CD4-positive, CD25-positive, alpha-beta regulatory T cell (primary cell): ENCODE results near the gene SMPDL3A. TPM values are rescaled to one million over a fixed set of nuclear protein-coding genes. Genes with fewer than 3 reads are reported as not detected.

Source experiments
- ATAC-seq, 2 donors: fragments of 150-1000 bp; cut with Tn5 transposase; one replicate each; pipeline ENCODE4 v1.10.0; 2021; ENCODE audit warnings: low read depth in 2 of 2, moderate number of reproducible peaks in 2 of 2, moderate library complexity in 1 of 2
- DNase-seq, 3 donors: peaks; one replicate each; pipeline versions ENCODE4 v3.0.0 to v3.0.0-alpha.2; 2012 to 2022; ENCODE audit warnings: mixed read lengths in 1 of 3
- H3K27ac ChIP-seq: one replicate; pipeline ENCODE4 v1.7.0; 2013; ENCODE audit warnings: mild to moderate bottlenecking, low read length; ENCODE audit not compliant: insufficient read depth, poor library complexity, severe bottlenecking
- H3K27me3 ChIP-seq: one replicate; pipeline ENCODE4 v1.7.0; 2013; ENCODE audit warnings: low read length; ENCODE audit not compliant: control insufficient read depth, insufficient read depth
- H3K36me3 ChIP-seq: one replicate; pipeline ENCODE4 v1.7.0; 2013; ENCODE audit warnings: mild to moderate bottlenecking, low read length, moderate library complexity; ENCODE audit not compliant: control insufficient read depth, insufficient read depth
- H3K4me1 ChIP-seq: 2 replicates; pipeline ENCODE4 v1.7.0; 2013; ENCODE audit warnings: mild to moderate bottlenecking, low read length; ENCODE audit not compliant: insufficient read depth, control insufficient read depth, poor library complexity, severe bottlenecking
- H3K4me3 ChIP-seq: one replicate; pipeline ENCODE4 v1.7.0; 2013; ENCODE audit warnings: low read depth, mild to moderate bottlenecking, low read length, moderate library complexity
- H3K9me3 ChIP-seq, 2 experiments: 1 replicate in 1 of 2; 2 replicates in 1 of 2; pipeline ENCODE4 v1.7.0; 2013; ENCODE audit warnings: low read length in 2 of 2, mild to moderate bottlenecking in 1 of 2, moderate library complexity in 1 of 2; ENCODE audit not compliant: control insufficient read depth in 2 of 2
- H3K27ac Mint-ChIP-seq, 3 donors: one replicate each; pipeline ENCODE4 v1.8.0; 2020 to 2022; ENCODE audit warnings: mild to moderate bottlenecking in 3 of 3, mixed read lengths in 3 of 3, moderate library complexity in 2 of 3
- H3K27me3 Mint-ChIP-seq: one replicate; pipeline ENCODE4 v1.8.0; 2022; ENCODE audit warnings: mild to moderate bottlenecking, mixed read lengths
- H3K36me3 Mint-ChIP-seq: one replicate; pipeline ENCODE4 v1.8.0; 2020; ENCODE audit warnings: mixed read lengths
- H3K4me1 Mint-ChIP-seq, 4 donors: one replicate each; pipeline ENCODE4 v1.8.0; 2020 to 2022; ENCODE audit warnings: mixed read lengths in 4 of 4, mild to moderate bottlenecking in 1 of 4
- H3K4me3 Mint-ChIP-seq, 4 donors: one replicate each; pipeline ENCODE4 v1.8.0; 2020 to 2022; ENCODE audit warnings: mild to moderate bottlenecking in 4 of 4, mixed read lengths in 4 of 4, moderate library complexity in 3 of 4
- H3K9me3 Mint-ChIP-seq, 7 donors: one replicate each; pipeline ENCODE4 v1.8.0; 2020 to 2022; ENCODE audit warnings: mixed read lengths in 7 of 7, mild to moderate bottlenecking in 3 of 7, moderate library complexity in 2 of 7
- polyA plus RNA-seq, 4 donors: library from polyadenylated mRNA; unstranded; fragments of 300-500 nt; fragmentation: Illumina TruSeq; gene quantifications; one replicate each; pipeline ENCODE4 v1.2.3, GENCODE V29; 2021
- total RNA-seq: library from RNA; stranded (reverse); gene quantifications from one replicate; pipeline ENCODE4 v1.2.3, GENCODE V29; 2022

Gene SMPDL3A
- total and polyA plus RNA-seq, 5 donors from 2014 or later: 0.22 TPM; not detected in 4

DNA sequence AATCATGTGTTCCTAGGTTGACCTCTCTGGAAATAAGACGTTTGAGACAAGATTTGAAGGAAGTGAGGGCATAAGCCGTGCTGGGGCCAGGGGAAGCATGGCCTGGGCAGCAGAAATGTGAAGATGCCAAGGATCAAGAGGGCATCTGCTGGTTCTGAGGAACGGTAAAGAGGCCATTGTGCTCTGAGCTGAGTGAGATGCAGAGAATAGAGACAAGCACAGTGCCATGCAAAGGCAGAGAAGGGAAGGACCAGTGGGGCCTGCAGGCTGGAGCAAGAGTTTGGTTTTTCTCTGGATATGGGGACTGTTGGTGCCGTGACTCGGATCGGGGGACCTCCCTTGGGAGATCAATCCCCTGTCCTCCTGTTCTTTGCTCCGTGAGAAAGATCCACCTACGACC lies 50.8 kb downstream of the SMPDL3A start:
- Histone ChIP-seq H3K27ac (no peak overlapping the region), H3K9me3 (no peaks in the 10 kb centered on the region), H3K4me3 (no peak overlapping the region), H3K27me3 (no peaks in the 10 kb centered on the region), H3K36me3 (no peaks in the 10 kb centered on the region), H3K4me1 (no peaks in the 10 kb centered on the region)
- Mint-ChIP-seq H3K27me3 (no peaks in the 10 kb centered on the region), H3K4me1 (no peaks in the 10 kb centered on the region), H3K9me3 (peaks cover 0 to 1% (median 0%) of the 10 kb centered on the region in 7 donors), H3K4me3 (no peak overlapping the region), H3K27ac (no peak overlapping the region), H3K36me3 (no peaks in the 10 kb centered on the region)
- ATAC-seq (no peak), DNase-seq (no peak)

- no peak overlapping the region for H3K27ac Mint-ChIP-seq
- no peak for ATAC-seq
- H3K9me3 Mint-ChIP-seq: no peaks in the 10 kb centered on the region
- no peaks in the 10 kb centered on the region for H3K36me3 ChIP-seq
- no peaks in the 10 kb centered on the region for H3K27me3 ChIP-seq
- H3K27me3 Mint-ChIP-seq: no peaks in the 10 kb centered on the region
- H3K36me3 Mint-ChIP-seq: no peaks in the 10 kb centered on the region
- H3K9me3 ChIP-seq: no peaks in the 10 kb centered on the region
- no peak overlapping the region for H3K27ac ChIP-seq
- no peak overlapping the region for H3K4me3 Mint-ChIP-seq
- no peak for DNase-seq
- H3K4me3 ChIP-seq: no peak overlapping the region
- no peaks in the 10 kb centered on the region for H3K4me1 Mint-ChIP-seq
- H3K4me1 ChIP-seq: no peaks in the 10 kb centered on the region
Measured at GRCh38 chr6:122845464-122845863, 56.4 kb downstream of the SMPDL3A start.

DNA sequence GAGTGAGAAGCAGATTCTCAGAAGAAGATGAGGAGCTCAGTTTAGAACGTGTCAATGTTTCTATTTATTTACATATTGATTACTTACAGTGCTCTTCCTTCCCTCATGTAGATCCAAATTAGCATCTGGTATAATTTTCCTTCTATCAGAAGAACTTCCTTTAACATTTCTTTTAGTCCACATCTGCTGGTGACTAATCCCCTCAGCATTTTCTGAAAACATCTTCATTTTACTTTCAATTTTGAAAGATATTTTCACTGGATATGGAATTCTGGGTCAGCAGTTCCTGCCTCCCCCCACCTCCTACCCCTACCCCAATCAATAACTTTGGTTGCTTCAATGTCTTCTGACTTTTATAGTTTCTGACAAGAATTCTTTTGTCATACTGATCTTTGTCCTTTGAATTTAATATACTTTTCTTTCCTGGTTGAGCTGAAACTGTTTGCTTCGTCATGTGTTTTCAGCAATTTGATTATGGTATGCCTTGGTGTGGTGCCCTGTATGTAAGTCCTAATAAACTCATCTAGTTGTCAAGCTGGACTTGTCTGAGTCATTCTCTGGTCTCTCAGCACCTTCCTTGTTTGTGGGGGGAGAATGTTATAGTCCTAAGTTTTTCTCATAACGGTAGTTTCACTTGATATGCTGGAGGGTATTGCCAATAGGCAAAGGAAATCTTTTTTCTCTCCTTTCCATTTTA lies 57.0 kb downstream of the SMPDL3A start:
- no peak for ATAC-seq
- no peaks in the 10 kb centered on the region for H3K36me3 ChIP-seq
- H3K4me3 Mint-ChIP-seq: no peak overlapping the region

GRCh38 chr6:122853259-122853995 lies 64.4 kb downstream of the SMPDL3A start:
- Histone ChIP-seq H3K27ac (no peak overlapping the region), H3K36me3 (no peaks in the 10 kb centered on the region), H3K9me3 (no peaks in the 10 kb centered on the region), H3K4me1 (no peaks in the 10 kb centered on the region), H3K27me3 (no peaks in the 10 kb centered on the region), H3K4me3 (no peak overlapping the region)
- no peaks in the 10 kb centered on the region for H3K4me1 Mint-ChIP-seq
- DNase-seq: no peak
- no peak for ATAC-seq
- no peaks in the 10 kb centered on the region for H3K27me3 Mint-ChIP-seq
- H3K4me3 Mint-ChIP-seq: no peak overlapping the region
- H3K27ac Mint-ChIP-seq: no peak overlapping the region
- H3K9me3 Mint-ChIP-seq: peaks cover 0 to 2% (median 0%) of the 10 kb centered on the region in 7 donors
- no peaks in the 10 kb centered on the region for H3K36me3 Mint-ChIP-seq

More for the DNA sequence above, 57.0 kb downstream of the SMPDL3A start:
- H3K27ac ChIP-seq: no peak overlapping the region
- H3K36me3 Mint-ChIP-seq: no peaks in the 10 kb centered on the region
- H3K4me1 ChIP-seq: no peaks in the 10 kb centered on the region
- H3K27ac Mint-ChIP-seq: no peak overlapping the region
- no peaks in the 10 kb centered on the region for H3K27me3 Mint-ChIP-seq
- no peaks in the 10 kb centered on the region for H3K9me3 ChIP-seq
- H3K27me3 ChIP-seq: no peaks in the 10 kb centered on the region
- H3K4me3 ChIP-seq: no peak overlapping the region
- no peak for DNase-seq
- no peaks in the 10 kb centered on the region for H3K4me1 Mint-ChIP-seq
- H3K9me3 Mint-ChIP-seq: peaks cover 0 to 2% (median 0%) of the 10 kb centered on the region in 7 donors

Other genes starting within 250 kb of the SMPDL3A start
- 0.62 TPM for gene PKIB, start 178.9 kb upstream of the SMPDL3A start, total RNA-seq
- gene PKIB, start 178.9 kb upstream of the SMPDL3A start, polyA plus RNA-seq: under 1 TPM in 3 of 4 donors, not detected in 1; 0.32 to 0.95 (median 0.72) TPM
- gene FABP7, start 9.5 kb upstream of the SMPDL3A start, total RNA-seq: not detected
- gene FABP7, start 9.5 kb upstream of the SMPDL3A start, polyA plus RNA-seq: not detected
- not detected for gene CLVS2, start 207.0 kb downstream of the SMPDL3A start, total RNA-seq
- gene CLVS2, start 207.0 kb downstream of the SMPDL3A start, polyA plus RNA-seq: not detected